Midbrain (tissue), 1 donor: ENCODE measurements around the gene CDH4.

Experiments
- DNase-seq: peaks from one replicate; lab custom pipeline; 2025; lab: John Stamatoyannopoulos, UW

CDH4 gene

GRCh38 chr20:61493798-61494305 is 241.8 kb downstream of the CDH4 start:
- DNase-seq: no peak

GRCh38 chr20:61494763-61495575 is 242.9 kb downstream of the CDH4 start:
- DNase-seq: no peak

GRCh38 chr20:61497029-61497627 is 245.1 kb downstream of the CDH4 start:
- no peak for DNase-seq

- DNase-seq: no peak
Measured at GRCh38 chr20:61499859-61500554, 247.9 kb downstream of the CDH4 start.

- no peak for DNase-seq
Measured at GRCh38 chr20:61500791-61501321, 248.8 kb downstream of the CDH4 start.

- DNase-seq: no peak
Measured at GRCh38 chr20:61502433-61502832, 250.4 kb downstream of the CDH4 start.

GRCh38 chr20:61503106-61503505 is 251.0 kb downstream of the CDH4 start:
- no peak for DNase-seq

GRCh38 chr20:61505508-61505907 is 253.4 kb downstream of the CDH4 start:
- DNase-seq: no peak

- DNase-seq: no peak
Measured at GRCh38 chr20:61507778-61508177, 255.7 kb downstream of the CDH4 start.

- no peak for DNase-seq
Measured at GRCh38 chr20:61508301-61509096, 256.4 kb downstream of the CDH4 start.

- DNase-seq: no peak
Measured at GRCh38 chr20:61510778-61511330, 258.8 kb downstream of the CDH4 start.

GRCh38 chr20:61512475-61512874 is 260.4 kb downstream of the CDH4 start:
- no peak for DNase-seq

GRCh38 chr20:61513124-61514017 is 261.3 kb downstream of the CDH4 start:
- DNase-seq: no peak

- no peak for DNase-seq
Measured at GRCh38 chr20:61514018-61514365, 261.9 kb downstream of the CDH4 start.

- DNase-seq: no peak
Measured at GRCh38 chr20:61514396-61514795, 262.3 kb downstream of the CDH4 start.

- DNase-seq: no peak
Measured at GRCh38 chr20:61514805-61515505, 262.9 kb downstream of the CDH4 start.

GRCh38 chr20:61515922-61516321 is 263.9 kb downstream of the CDH4 start:
- DNase-seq: no peak

GRCh38 chr20:61516346-61517208 is 264.5 kb downstream of the CDH4 start:
- no peak for DNase-seq

- no peak for DNase-seq
Measured at GRCh38 chr20:61517419-61517818, 265.4 kb downstream of the CDH4 start.
